GM13976 (cell line): ENCODE data around the gene AGFG2.
"Not testable (repeated sequence)": the region's sequence is repeated elsewhere in the genome, so short reads cannot be mapped to it uniquely, and the experiment has no call there.

Experiments used
- DNase-seq: peaks from one replicate; pipeline ENCODE4 v3.0.0; 2012; ENCODE audit warnings: low spot score
- in situ Hi-C: fragments of 300-500 bp; cut with MboI; formaldehyde crosslinking; loops from one replicate; pipeline ENCODE4 v1.12.0; 2022; ENCODE audit warnings: low sequenced_read_pairs, mixed read lengths, inconsistent platforms; ENCODE audit not compliant: unreplicated experiment
- TF ChIP-seq, protein P1 (sequence below): IDR thresholded peaks from 2 replicates; pipeline ENCODE4 v1.5.1; 2012; ENCODE audit warnings: borderline replicate concordance, mild to moderate bottlenecking; ENCODE audit not compliant: insufficient read depth; ENCODE audit errors: extremely low read depth, missing control alignments, control extremely low read depth

Gene AGFG2

DNA sequence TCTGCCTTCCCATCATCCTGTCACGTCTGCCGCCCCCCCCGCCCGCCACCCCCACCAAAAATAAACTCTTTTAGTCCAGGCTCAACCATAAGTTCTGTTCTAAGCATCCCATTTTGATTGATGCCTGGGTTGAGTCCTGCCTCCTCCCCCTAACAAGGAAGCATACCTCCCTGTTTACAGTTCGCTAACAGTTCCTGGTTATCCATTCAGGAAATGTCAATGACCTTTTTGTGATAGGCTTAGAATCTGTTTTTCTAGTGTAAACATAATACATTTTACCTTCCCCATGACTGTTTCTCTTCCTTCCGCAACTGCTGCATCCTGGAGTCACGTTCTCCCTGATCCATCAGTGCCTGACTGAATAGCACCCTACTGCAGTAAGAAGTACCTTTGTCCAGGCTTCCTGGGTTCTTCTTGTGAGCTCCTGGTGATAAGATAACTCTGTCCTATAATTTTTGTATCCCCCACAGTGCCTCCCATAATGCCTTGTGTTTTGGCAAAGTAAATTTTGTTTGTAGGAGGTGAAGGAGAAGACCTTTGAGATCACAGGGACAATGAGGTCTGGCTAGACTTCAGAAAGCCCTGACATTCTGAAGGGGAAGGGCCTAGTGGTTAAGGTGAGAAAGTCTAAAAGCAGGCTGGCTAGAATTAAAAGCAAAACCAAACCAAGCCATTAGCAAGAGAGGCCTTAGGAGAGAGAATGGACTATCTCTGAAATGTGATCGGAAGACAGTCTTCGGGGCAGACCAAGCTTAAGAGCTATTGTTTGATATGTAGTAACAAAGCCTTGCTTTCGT, 7.3 kb downstream of the AGFG2 start:
- TF ChIP-seq, protein P1, sequence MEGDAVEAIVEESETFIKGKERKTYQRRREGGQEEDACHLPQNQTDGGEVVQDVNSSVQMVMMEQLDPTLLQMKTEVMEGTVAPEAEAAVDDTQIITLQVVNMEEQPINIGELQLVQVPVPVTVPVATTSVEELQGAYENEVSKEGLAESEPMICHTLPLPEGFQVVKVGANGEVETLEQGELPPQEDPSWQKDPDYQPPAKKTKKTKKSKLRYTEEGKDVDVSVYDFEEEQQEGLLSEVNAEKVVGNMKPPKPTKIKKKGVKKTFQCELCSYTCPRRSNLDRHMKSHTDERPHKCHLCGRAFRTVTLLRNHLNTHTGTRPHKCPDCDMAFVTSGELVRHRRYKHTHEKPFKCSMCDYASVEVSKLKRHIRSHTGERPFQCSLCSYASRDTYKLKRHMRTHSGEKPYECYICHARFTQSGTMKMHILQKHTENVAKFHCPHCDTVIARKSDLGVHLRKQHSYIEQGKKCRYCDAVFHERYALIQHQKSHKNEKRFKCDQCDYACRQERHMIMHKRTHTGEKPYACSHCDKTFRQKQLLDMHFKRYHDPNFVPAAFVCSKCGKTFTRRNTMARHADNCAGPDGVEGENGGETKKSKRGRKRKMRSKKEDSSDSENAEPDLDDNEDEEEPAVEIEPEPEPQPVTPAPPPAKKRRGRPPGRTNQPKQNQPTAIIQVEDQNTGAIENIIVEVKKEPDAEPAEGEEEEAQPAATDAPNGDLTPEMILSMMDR, result no peak
- DNase-seq, result peak; percentile 55
- in situ Hi-C loops, result no loop called here

DNA sequence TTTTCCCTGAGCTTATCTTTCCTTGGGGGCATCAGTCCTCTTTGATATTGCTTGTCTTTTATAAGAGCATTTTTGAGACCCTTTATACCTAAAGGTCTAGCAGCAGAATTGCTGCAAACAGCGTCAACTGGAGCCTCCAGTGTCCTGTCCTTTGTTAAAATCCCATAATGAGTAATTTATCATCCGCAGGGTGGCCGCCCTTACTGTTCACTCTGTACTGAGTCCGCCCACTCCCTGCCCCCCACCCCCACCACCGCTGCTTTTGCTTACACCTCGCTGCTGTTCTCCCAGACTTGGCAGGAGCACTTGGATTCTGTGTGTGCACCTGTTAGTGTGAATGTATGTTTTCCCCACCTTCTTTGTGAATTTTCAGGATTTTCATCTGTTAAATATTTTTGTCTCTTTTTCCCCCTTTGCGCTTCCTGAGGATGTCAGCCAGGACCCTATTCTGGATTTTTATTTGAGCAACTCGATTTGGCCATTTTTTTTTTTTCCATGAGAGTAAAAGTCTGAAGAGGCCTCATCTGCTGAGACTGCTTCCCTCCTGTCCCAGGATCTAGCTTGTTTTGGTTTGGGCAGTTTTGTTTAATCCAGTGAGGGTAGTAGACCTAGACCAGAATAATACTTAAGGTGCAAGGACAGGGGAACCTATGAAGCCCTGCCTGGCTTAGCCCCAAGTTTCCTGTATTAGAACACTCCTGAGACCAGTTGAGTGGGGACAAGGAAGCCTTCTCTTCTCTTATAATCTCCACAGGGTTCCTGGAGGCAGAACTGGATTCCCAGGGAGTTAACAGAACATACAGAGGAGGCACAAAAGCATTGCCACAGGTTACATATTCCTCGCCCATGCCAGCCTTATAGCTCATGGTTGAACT, 8.2 kb downstream of the AGFG2 start:
- TF ChIP-seq, protein P1, result no peak
- in situ Hi-C loops, result no loop called here
- no peak for DNase-seq

DNA sequence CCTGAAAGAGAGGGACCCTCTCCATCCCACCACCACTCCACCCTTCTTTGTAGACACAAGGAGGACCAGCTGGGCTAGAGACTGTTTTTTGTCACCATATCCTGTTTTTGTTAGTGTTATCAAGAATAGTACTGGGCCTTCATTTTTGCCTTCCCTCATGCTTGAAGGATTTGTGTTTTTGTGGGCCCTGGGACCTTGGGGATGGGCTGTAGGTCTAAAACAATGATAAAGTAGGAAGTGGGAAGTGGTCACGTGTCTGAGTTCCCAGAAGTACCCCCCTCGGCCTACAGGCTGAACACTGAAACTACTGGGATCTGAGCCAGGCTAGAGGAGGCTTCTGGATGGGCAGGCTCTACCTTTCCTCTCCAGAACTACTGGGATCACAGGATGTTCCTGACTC, 8.9 kb downstream of the AGFG2 start:
- TF ChIP-seq, protein P1, result no peak
- DNase-seq, result no peak
- in situ Hi-C loops, result no loop called here

DNA sequence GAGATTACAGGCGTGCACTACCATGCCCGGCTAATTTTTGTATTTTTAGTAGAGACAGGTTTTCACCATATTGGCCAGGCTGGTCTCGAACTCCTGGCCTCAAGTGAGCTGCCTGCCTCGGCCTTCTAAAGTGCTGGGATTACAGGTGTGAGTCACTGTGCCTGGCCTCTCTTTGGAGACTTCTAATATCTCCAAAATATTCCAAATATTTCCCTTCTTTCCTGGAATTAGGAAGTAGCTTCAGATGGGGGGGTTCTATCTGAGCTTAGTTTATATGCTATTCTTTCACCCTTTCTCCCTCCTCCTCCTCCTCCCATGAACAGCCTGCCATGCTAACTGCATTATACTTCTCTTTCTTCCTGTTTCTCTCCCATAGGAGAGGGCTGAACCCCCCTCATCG, 9.4 kb downstream of the AGFG2 start:
- DNase-seq, in situ Hi-C loops: not testable (repeated sequence)

DNA sequence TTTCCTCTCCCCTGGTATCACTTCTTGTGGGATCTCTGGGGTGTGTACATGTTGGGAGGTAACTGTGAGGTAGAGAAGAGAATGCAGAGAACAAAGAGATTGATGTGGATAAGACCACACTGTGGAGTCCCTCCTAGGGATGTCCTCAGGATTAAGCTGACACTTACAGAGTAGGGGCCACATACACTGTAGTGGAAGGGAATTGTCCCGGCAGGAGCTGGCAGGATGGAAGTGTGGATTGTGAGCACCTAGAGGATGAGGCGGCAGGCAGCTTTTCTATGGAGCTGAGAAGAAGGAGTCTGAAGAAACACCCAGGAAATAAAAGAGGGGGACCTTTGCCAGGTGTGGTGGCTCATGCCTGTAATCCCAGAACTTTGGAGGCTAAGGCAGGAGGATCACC, 13.5 kb downstream of the AGFG2 start:
- in situ Hi-C loops, result loop anchor here (25.0 kb wide), 1 partner anchor 90 kb away; the partner anchor contains the start of gene SPACDR
- no peak for DNase-seq
- TF ChIP-seq, protein P1, result no peak

DNA sequence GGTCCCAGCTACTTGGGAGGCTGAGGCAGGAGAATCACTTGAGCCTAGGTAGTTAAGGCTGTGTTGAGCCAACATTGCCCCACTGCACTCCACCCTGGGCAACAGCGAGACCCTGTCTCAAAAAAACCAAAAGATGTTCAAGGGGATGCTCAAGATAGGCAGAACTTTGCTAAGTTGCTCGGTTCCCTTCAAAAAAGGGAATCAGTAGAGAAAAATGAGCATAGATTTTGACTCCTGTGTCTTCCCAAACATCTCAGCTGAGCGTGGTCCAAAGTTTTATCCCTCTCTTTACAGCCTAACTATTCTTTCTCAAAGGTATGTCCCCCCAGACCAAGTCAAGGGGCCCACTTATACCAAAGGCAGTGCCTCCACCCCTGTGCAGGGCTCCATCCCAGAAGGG, 14.0 kb downstream of the AGFG2 start:
- in situ Hi-C loops, result loop anchor here (25.0 kb wide), 1 partner anchor 91 kb away; the partner anchor contains the start of gene SPACDR
- TF ChIP-seq, protein P1, result no peak
- no peak for DNase-seq

DNA sequence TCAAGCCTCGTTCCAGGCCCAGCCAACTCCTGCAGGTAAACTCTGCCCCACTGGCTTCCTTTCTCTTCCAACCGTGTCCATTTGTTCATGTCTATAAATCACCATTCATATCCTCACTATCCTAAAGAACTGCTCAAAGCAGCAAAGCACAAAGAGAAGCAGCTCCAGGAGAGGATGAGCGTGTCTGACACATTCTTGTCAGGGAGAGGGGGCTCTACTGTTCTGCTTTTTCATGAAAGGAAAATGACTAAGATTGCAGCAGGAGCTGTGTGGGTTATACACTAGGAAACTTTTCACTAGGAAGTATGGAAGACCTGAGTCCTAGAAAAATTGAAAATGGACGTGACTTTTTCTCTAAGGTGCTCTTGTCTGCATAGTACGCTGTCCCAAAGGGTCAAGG, 16.7 kb downstream of the AGFG2 start:
- in situ Hi-C loops, result loop anchor here (25.0 kb wide), 1 partner anchor 93 kb away; the partner anchor contains the start of gene SPACDR
- DNase-seq, result no peak
- TF ChIP-seq, protein P1, result no peak
